IMR-90 (cell line): ENCODE data around the gene HCRTR2. TPM values are rescaled to one million over a fixed set of nuclear protein-coding genes. Genes with fewer than 3 reads are reported as not detected.
"Not testable (repeated sequence)": the region's sequence is repeated elsewhere in the genome, so short reads cannot be mapped to it uniquely, and the experiment has no call there.

Experiments used
- ATAC-seq: fragments of 200-7000 bp; cut with Tn5 transposase; 2 replicates; pipeline ENCODE4 v1.9.1; 2020; ENCODE audit warnings: low read depth, mild to moderate bottlenecking, moderate library complexity
- BruUV-seq: library from RNA; stranded (reverse); fragments of 400-500 nt; replicated peaks from 2 replicates; lab custom pipeline; 2021; lab: Mats Ljungman, UMichigan
- CTCF ChIA-PET: fragments of 300-600 bp; formaldehyde crosslinking; extraction: SDS; loops from one replicate; lab custom pipeline; 2021; ENCODE audit warnings: antibody characterized with exemption; lab: Yijun Ruan, JAX
- POLR2A ChIA-PET: fragments of 300-600 bp; sonication (Branson Sonifier 250); formaldehyde crosslinking; loops from one replicate; lab custom pipeline; 2022; ENCODE audit warnings: antibody characterized with exemption; ENCODE audit not compliant: unreplicated experiment; lab: Charles Lee
- DNase-seq: peaks from one replicate; pipeline ENCODE4 v3.0.0; 2013
- H2AFZ ChIP-seq: replicated peaks from 2 replicates; pipeline ENCODE3; 2013; ENCODE audit warnings: low read length, mild to moderate bottlenecking; ENCODE audit not compliant: poor library complexity
- H2AK5ac ChIP-seq: 2 replicates; pipeline ENCODE4 v1.6.1; 2013; ENCODE audit warnings: low read depth, low read length, inconsistent platforms
- H2AK9ac ChIP-seq: replicated peaks from 2 replicates; pipeline ENCODE3; 2013; ENCODE audit warnings: mild to moderate bottlenecking, low read depth, low read length, moderate library complexity; ENCODE audit not compliant: poor library complexity
- H2BK120ac ChIP-seq: 2 replicates; pipeline ENCODE4 v1.6.1; 2013; ENCODE audit warnings: low read depth, low read length, inconsistent platforms
- H2BK15ac ChIP-seq: 3 replicates; pipeline ENCODE4 v1.6.1; 2013; ENCODE audit warnings: low read depth, low read length, inconsistent platforms
- H2BK20ac ChIP-seq: 2 replicates; pipeline ENCODE4 v1.6.1; 2013; ENCODE audit warnings: low read depth, mild to moderate bottlenecking, inconsistent platforms, low read length, moderate library complexity
- H2BK5ac ChIP-seq: 2 replicates; pipeline ENCODE4 v1.6.1; 2013; ENCODE audit warnings: mild to moderate bottlenecking, low read depth, low read length, inconsistent platforms; ENCODE audit not compliant: poor library complexity, severe bottlenecking
- H3K14ac ChIP-seq: replicated peaks from 2 replicates; pipeline ENCODE4 v1.6.1; 2013; ENCODE audit warnings: low read depth, low read length, inconsistent platforms
- H3K18ac ChIP-seq: 2 replicates; pipeline ENCODE4 v1.6.1; 2013; ENCODE audit warnings: low read depth, low read length, control low read depth
- H3K23ac ChIP-seq: 2 replicates; pipeline ENCODE4 v1.6.1; 2013; ENCODE audit warnings: low read depth, low read length, inconsistent platforms
- H3K27ac ChIP-seq: 2 replicates; pipeline ENCODE4 v1.5.1; 2013; ENCODE audit warnings: mild to moderate bottlenecking, control low read depth, low read length; ENCODE audit not compliant: insufficient read depth
- H3K27me3 ChIP-seq: 2 replicates; pipeline ENCODE4 v1.6.1; 2013; ENCODE audit warnings: low read length; ENCODE audit not compliant: control insufficient read depth, insufficient read depth
- H3K36me3 ChIP-seq: 2 replicates; pipeline ENCODE4 v1.6.1; 2013; ENCODE audit warnings: low read length, mixed read lengths; ENCODE audit not compliant: control insufficient read depth, insufficient read depth
- H3K4ac ChIP-seq: 2 replicates; pipeline ENCODE4 v1.6.1; 2013; ENCODE audit warnings: low read depth, low read length, inconsistent platforms
- H3K4me1 ChIP-seq: 2 replicates; pipeline ENCODE4 v1.6.1; 2013; ENCODE audit warnings: low read length, mixed read lengths; ENCODE audit not compliant: control insufficient read depth, insufficient read depth
- H3K4me2 ChIP-seq: 2 replicates; pipeline ENCODE4 v1.6.1; 2013; ENCODE audit warnings: low read depth, mild to moderate bottlenecking, control low read depth, low read length, moderate library complexity
- H3K4me3 ChIP-seq: 2 replicates; pipeline ENCODE4 v1.5.1; 2013; ENCODE audit warnings: low read depth, mild to moderate bottlenecking, control low read depth, low read length, moderate library complexity; ENCODE audit not compliant: insufficient read depth
- H3K56ac ChIP-seq: 2 replicates; pipeline ENCODE4 v1.6.1; 2013; ENCODE audit warnings: low read length, inconsistent platforms; ENCODE audit not compliant: insufficient read depth; ENCODE audit errors: extremely low read depth
- H3K79me1 ChIP-seq, 2 experiments: 2 replicates each; pipeline ENCODE4 v1.6.1; 2013; ENCODE audit warnings: low read length in 2 of 2, inconsistent platforms in 1 of 2, low read depth in 1 of 2
- H3K9ac ChIP-seq: 2 replicates; pipeline ENCODE4 v1.6.1; 2013; ENCODE audit warnings: low read depth, low read length, control low read depth
- H3K9me1 ChIP-seq: 2 replicates; pipeline ENCODE4 v1.6.1; 2013; ENCODE audit warnings: low read length, inconsistent platforms; ENCODE audit not compliant: insufficient read depth
- H3K9me3 ChIP-seq: 2 replicates; pipeline ENCODE4 v1.6.1; 2013; ENCODE audit warnings: low read length; ENCODE audit not compliant: control insufficient read depth, insufficient read depth
- H4K20me1 ChIP-seq: 2 replicates; pipeline ENCODE4 v1.6.1; 2013; ENCODE audit warnings: low read length, inconsistent platforms; ENCODE audit not compliant: insufficient read depth
- H4K5ac ChIP-seq: 2 replicates; pipeline ENCODE4 v1.6.1; 2013; ENCODE audit warnings: mild to moderate bottlenecking, low read depth, low read length, control low read depth
- H4K8ac ChIP-seq, 2 experiments: 2 replicates each; pipeline ENCODE4 v1.6.1; 2013; ENCODE audit warnings: low read depth in 2 of 2, low read length in 2 of 2, control low read depth in 1 of 2, inconsistent platforms in 1 of 2
- H4K91ac ChIP-seq: 2 replicates; pipeline ENCODE4 v1.6.1; 2013; ENCODE audit warnings: low read depth, low read length, inconsistent platforms; ENCODE audit not compliant: insufficient read depth
- CTCF ChIP-seq: conservative IDR thresholded peaks from 2 replicates; pipeline ENCODE4 v1.5.1; 2012; ENCODE audit warnings: mild to moderate bottlenecking, low read depth, low read length, improper control_type of control experiment
- RCOR1 ChIP-seq: IDR thresholded peaks from 2 replicates; pipeline ENCODE4 v1.6.1; 2012; ENCODE audit warnings: mild to moderate bottlenecking, low read length, improper control_type of control experiment; ENCODE audit not compliant: insufficient replicate concordance
- RFX5 ChIP-seq: IDR thresholded peaks from 2 replicates; pipeline ENCODE4 v1.8.0; 2012; ENCODE audit warnings: low read depth, mild to moderate bottlenecking, low read length, moderate library complexity
- SMC3 ChIP-seq: fragments of 150-350 bp; IDR thresholded peaks from 2 replicates; pipeline ENCODE4 v1.6.1; 2016; ENCODE audit warnings: low read depth, mild to moderate bottlenecking, antibody characterized with exemption, low read length, moderate library complexity
- WGBS, 2 experiments: methylation state at CpG; one replicate each; pipeline versions ENCODE4 v1.1.5 to v1.1.7; 2013; ENCODE audit warnings: missing lambda C conversion rate in 2 of 2; ENCODE audit not compliant: insufficient read length in 1 of 2; ENCODE audit errors: extremely low coverage in 2 of 2; 5-methylcytosine and 5-hydroxymethylcytosine counted together
- dilution Hi-C: fragments of 300-500 bp; cut with HindIII; formaldehyde crosslinking; loops from one replicate; pipeline ENCODE4 v1.14.3; 2018; ENCODE audit warnings: low sequenced_read_pairs; ENCODE audit not compliant: unreplicated experiment
- in situ Hi-C: fragments of 300-500 bp; cut with MboI; formaldehyde crosslinking; loops from 3 replicates; pipeline ENCODE4 v1.14.3; 2019; ENCODE audit warnings: low sequenced_read_pairs, inconsistent platforms, mixed read lengths
- intact Hi-C: fragments of 100-400 bp; cut with micrococcal nuclease; formaldehyde crosslinking; loops from 2 replicates; pipeline ENCODE4 v1.10.0; 2022
- polyA plus RNA-seq, 3 experiments: library from polyadenylated mRNA; depleted of rRNA; stranded (reverse); fragments of >200 nt; gene quantifications; 2 replicates each; pipeline ENCODE4 v1.2.3, GENCODE V29; 2012; ENCODE audit warnings: low replicate concordance in 1 of 3
- total RNA-seq: library from RNA; depleted of rRNA; stranded (reverse); fragments of >200 nt; gene quantifications from 2 replicates; pipeline ENCODE4 v1.2.3, GENCODE V29; 2012

Gene HCRTR2
- total and polyA plus RNA-seq, 2 of the 4 experiments (the other 2 are of a cell fraction) = not detected

DNA sequence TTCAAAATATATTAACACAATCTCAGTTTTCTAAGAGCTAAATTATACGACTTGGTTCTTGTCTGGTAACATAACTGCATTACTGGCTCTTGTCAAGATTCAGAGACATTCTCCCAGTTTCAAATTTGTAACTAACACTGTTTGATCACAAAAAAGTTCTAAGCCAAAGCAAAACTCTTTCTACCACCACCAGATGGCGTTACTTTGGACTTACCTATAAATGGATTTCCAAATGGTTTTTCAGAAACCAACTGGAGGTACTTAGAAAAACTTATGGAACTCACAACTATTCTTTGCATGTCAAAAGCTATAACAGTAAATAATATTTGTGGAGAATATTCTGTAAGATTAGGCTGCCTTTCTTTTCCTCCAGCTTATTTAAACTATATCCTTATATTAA, 118.8 kb downstream of the HCRTR2 start:
- Histone ChIP-seq H2BK15ac (no peak overlapping the region), H3K36me3 (no peaks in the 10 kb centered on the region), H3K14ac (no peak overlapping the region), H2AK9ac (no peak overlapping the region), H2AK5ac (no peak overlapping the region), H4K8ac (no peak overlapping the region), H3K9me1 (no peaks in the 10 kb centered on the region), H4K20me1 (no peaks in the 10 kb centered on the region), H2BK120ac (no peak overlapping the region), H3K4me3 (no peak overlapping the region), H3K27ac (no peak overlapping the region), H3K27me3 (no peaks in the 10 kb centered on the region), H3K79me1 (no peaks in the 10 kb centered on the region), H3K9ac (no peak overlapping the region), H3K4me1 (no peaks in the 10 kb centered on the region), H2BK5ac (no peak overlapping the region), H3K56ac (no peak overlapping the region), H3K23ac (no peak overlapping the region), H3K9me3 (no peaks in the 10 kb centered on the region), H3K4ac (no peak overlapping the region), H4K91ac (no peak overlapping the region), H3K4me2 (no peak overlapping the region), H2AFZ (no peak overlapping the region), H3K18ac (no peak overlapping the region), H2BK20ac (no peak overlapping the region), H4K5ac (no peak overlapping the region)
- dilution Hi-C loops (no loop called here), intact Hi-C loops (no loop called here), in situ Hi-C loops (loop anchor here (25.0 kb wide), 1 partner anchor 994 kb away; no protein-coding TSS in a partner anchor)
- ChIA-PET POLR2A (no interaction called here), CTCF (interaction anchor here (0.7 to 1.8 kb wide), 2 partner anchors 17 to 152 kb away, joined by 3 to 10 read pairs; no protein-coding TSS in a partner anchor)
- peak; percentile 31 for DNase-seq
- ATAC-seq = no peak
- BruUV-seq = no TSS peak
- WGBS, 2 experiments = no CpG with 5 or more reads among the region's 2 CpGs
- TF ChIP-seq SMC3 = peak; percentile 41
- TF ChIP-seq CTCF = peak; percentile 34
- TF ChIP-seq RCOR1 = no peak
- no peak for TF ChIP-seq RFX5

DNA sequence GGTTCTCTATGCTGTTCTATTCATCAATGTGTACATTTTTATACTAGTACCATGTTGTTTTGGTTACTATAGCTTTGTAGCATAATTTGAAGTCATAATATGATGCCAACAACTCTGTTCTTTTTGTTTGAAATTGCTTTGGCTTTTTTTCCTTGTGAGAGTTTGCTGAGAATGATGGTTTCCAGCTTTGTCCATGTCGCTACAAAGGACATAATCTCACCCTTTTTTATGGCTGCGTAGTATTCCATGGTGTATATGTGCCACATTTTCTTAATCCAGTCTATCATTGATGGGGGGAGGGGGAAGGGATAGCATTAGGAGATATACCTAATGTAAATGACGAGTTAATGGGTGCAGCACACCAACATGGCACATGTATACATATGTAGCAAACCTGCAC, 122.9 kb downstream of the HCRTR2 start:
- not testable (repeated sequence) for BruUV-seq

More for the DNA sequence above, 122.9 kb downstream of the HCRTR2 start:
- H3K4me3 ChIP-seq, H3K9me1 ChIP-seq, H4K20me1 ChIP-seq, H3K4me1 ChIP-seq, H2AK5ac ChIP-seq, H2BK20ac ChIP-seq, H3K14ac ChIP-seq, H3K9ac ChIP-seq, H2BK15ac ChIP-seq, H4K91ac ChIP-seq, H2AK9ac ChIP-seq, H2BK5ac ChIP-seq, H3K18ac ChIP-seq, H3K56ac ChIP-seq, H2BK120ac ChIP-seq, H3K23ac ChIP-seq, H3K36me3 ChIP-seq, POLR2A ChIA-PET, dilution Hi-C loops, H2AFZ ChIP-seq, H4K8ac ChIP-seq, H3K27ac ChIP-seq, H4K5ac ChIP-seq, H3K4me2 ChIP-seq, H3K27me3 ChIP-seq, intact Hi-C loops, ATAC-seq, H3K79me1 ChIP-seq, H3K9me3 ChIP-seq, H3K4ac ChIP-seq, DNase-seq: not testable (repeated sequence)
- in situ Hi-C loops = loop anchor here (25.0 kb wide), 1 partner anchor 990 kb away; no protein-coding TSS in a partner anchor
- no CpG with 5 or more reads among the region's 3 CpGs for WGBS, 2 experiments
- CTCF ChIA-PET = interaction anchor here (0.7 kb wide), 1 partner anchor 651 kb away, joined by 3 read pairs; no protein-coding TSS in a partner anchor
